ENCODE data around the gene ANO2. TPM values are rescaled to one million over a fixed set of nuclear protein-coding genes. Genes with fewer than 3 reads are reported as not detected.

ANO2 gene
- total and polyA plus RNA-seq, 5 donors from 2014 or later, result 0.10 TPM; not detected in 4

GRCh38 chr12:5514545-5514944, 430.5 kb downstream of the ANO2 start:
- no peak overlapping the region for H3K4me3 ChIP-seq (ENCODE audit: low read depth, low read length)
- H3K36me3 Mint-ChIP-seq, result no peaks in the 10 kb centered on the region
- H3K9me3 Mint-ChIP-seq, result peaks cover 0 to 3% (median 0%) of the 10 kb centered on the region in 7 donors
- H3K27me3 Mint-ChIP-seq, result peaks cover 7% of the 10 kb centered on the region
- no peaks in the 10 kb centered on the region for H3K4me1 ChIP-seq (ENCODE audit: control insufficient read depth, insufficient read depth, low read length, poor library complexity, severe bottlenecking)
- H3K36me3 ChIP-seq (ENCODE audit: control insufficient read depth, insufficient read depth, low read length), result no peaks in the 10 kb centered on the region
- H3K27ac Mint-ChIP-seq, result no peak overlapping the region
- no peaks in the 10 kb centered on the region for H3K9me3 ChIP-seq (ENCODE audit: control insufficient read depth in 2 of 2, low read length in 2 of 2)
- DNase-seq (no peak), ATAC-seq (ENCODE audit: low read depth in 2 of 2) (no peak)
- no peaks in the 10 kb centered on the region for H3K4me1 Mint-ChIP-seq
- H3K27me3 ChIP-seq (ENCODE audit: control insufficient read depth, insufficient read depth, low read length), result no peaks in the 10 kb centered on the region
- no peak overlapping the region for H3K27ac ChIP-seq (ENCODE audit: insufficient read depth, low read length, poor library complexity, severe bottlenecking)
- no peak overlapping the region for H3K4me3 Mint-ChIP-seq

GRCh38 chr12:5514016-5514415, 431.0 kb downstream of the ANO2 start:
- H3K36me3 Mint-ChIP-seq, result no peaks in the 10 kb centered on the region

GRCh38 chr12:5513406-5513805, 431.7 kb downstream of the ANO2 start:
- Histone ChIP-seq H3K9me3 (ENCODE audit: control insufficient read depth in 2 of 2, low read length in 2 of 2) (no peaks in the 10 kb centered on the region), H3K27ac (ENCODE audit: insufficient read depth, low read length, poor library complexity, severe bottlenecking) (no peak overlapping the region), H3K4me1 (ENCODE audit: control insufficient read depth, insufficient read depth, low read length, poor library complexity, severe bottlenecking) (no peaks in the 10 kb centered on the region), H3K36me3 (ENCODE audit: control insufficient read depth, insufficient read depth, low read length) (no peaks in the 10 kb centered on the region), H3K4me3 (ENCODE audit: low read depth, low read length) (no peak overlapping the region), H3K27me3 (ENCODE audit: control insufficient read depth, insufficient read depth, low read length) (no peaks in the 10 kb centered on the region)
- H3K27ac Mint-ChIP-seq, result no peak overlapping the region
- no peak overlapping the region for H3K4me3 Mint-ChIP-seq
- DNase-seq (no peak), ATAC-seq (ENCODE audit: low read depth in 2 of 2) (no peak)
- H3K4me1 Mint-ChIP-seq, result no peaks in the 10 kb centered on the region
- no peaks in the 10 kb centered on the region for H3K36me3 Mint-ChIP-seq
- peaks cover 7% of the 10 kb centered on the region for H3K27me3 Mint-ChIP-seq
- H3K9me3 Mint-ChIP-seq, result peaks cover 0 to 3% (median 0%) of the 10 kb centered on the region in 7 donors

More at GRCh38 chr12:5514016-5514415, 431.0 kb downstream of the ANO2 start:
- H3K9me3 Mint-ChIP-seq, result peaks cover 0 to 3% (median 0%) of the 10 kb centered on the region in 7 donors
- Histone ChIP-seq H3K9me3 (ENCODE audit: control insufficient read depth in 2 of 2, low read length in 2 of 2) (no peaks in the 10 kb centered on the region), H3K36me3 (ENCODE audit: control insufficient read depth, insufficient read depth, low read length) (no peaks in the 10 kb centered on the region), H3K4me3 (ENCODE audit: low read depth, low read length) (no peak overlapping the region), H3K27ac (ENCODE audit: insufficient read depth, low read length, poor library complexity, severe bottlenecking) (no peak overlapping the region), H3K4me1 (ENCODE audit: control insufficient read depth, insufficient read depth, low read length, poor library complexity, severe bottlenecking) (no peaks in the 10 kb centered on the region), H3K27me3 (ENCODE audit: control insufficient read depth, insufficient read depth, low read length) (no peaks in the 10 kb centered on the region)
- H3K27me3 Mint-ChIP-seq, result peaks cover 7% of the 10 kb centered on the region
- H3K27ac Mint-ChIP-seq, result no peak overlapping the region
- no peaks in the 10 kb centered on the region for H3K4me1 Mint-ChIP-seq
- ATAC-seq (ENCODE audit: low read depth in 2 of 2) (no peak), DNase-seq (no peak)
- H3K4me3 Mint-ChIP-seq, result no peak overlapping the region

Other genes starting within 250 kb of the ANO2 start
- gene VWF, start 179.4 kb upstream of the ANO2 start, total RNA-seq, result 1.3 TPM
- gene VWF, start 179.4 kb upstream of the ANO2 start, polyA plus RNA-seq, result not detected

Measured in CD4-positive, CD25-positive, alpha-beta regulatory T cell (primary cell).